A549 (cell line): ENCODE results near the gene ZDHHC22. TPM values are rescaled to one million over a fixed set of nuclear protein-coding genes. Genes with fewer than 3 reads are reported as not detected.

Experiments used
- ATAC-seq, 2 experiments: fragments of 200-7000 bp in 1 of 2; fragments of >200 bp in 1 of 2; cut with Nextera tagmentation in 1 of 2; cut with Tn5 transposase in 1 of 2; 3 replicates each; pipeline versions ENCODE4 v1.8.0 to v1.9.1; 2018 to 2020; ENCODE audit warnings: mild to moderate bottlenecking in 1 of 2, moderate library complexity in 1 of 2
- CTCF ChIA-PET: fragments of 300-600 bp; sonication (Branson Sonifier 250); formaldehyde crosslinking; extraction: SDS; loops from one replicate; lab custom pipeline; 2021; ENCODE audit warnings: antibody characterized with exemption, inconsistent platforms; lab: Yijun Ruan, JAX
- POLR2A ChIA-PET: fragments of 350-600 bp; formaldehyde crosslinking; extraction: SDS; loops from one replicate; lab custom pipeline; 2021; ENCODE audit warnings: antibody characterized with exemption, inconsistent platforms; lab: Yijun Ruan, JAX
- DNase-seq, 2 experiments: peaks; one replicate each; pipeline versions ENCODE4 v3.0.0 to v3.0.0-alpha.2; 2011 to 2016; ENCODE audit warnings: low read depth in 1 of 2, low spot score in 1 of 2
- FAIRE-seq: peaks from 2 replicates; lab custom pipeline; 2011; peaks lifted over from hg19 to GRCh38; lab: Jason Lieb, UNC
- H3K27ac ChIP-seq, 2 experiments: fragments of >200 bp; sonication (Bioruptor Twin); formaldehyde crosslinking; 3 replicates each; pipeline ENCODE4 v1.5.1; 2016 to 2017
- H3K4me1 ChIP-seq: fragments of >200 bp; sonication (Bioruptor Twin); formaldehyde crosslinking; 3 replicates; pipeline ENCODE4 v1.6.1; 2016
- H3K4me2 ChIP-seq: fragments of >200 bp; sonication (Bioruptor Twin); formaldehyde crosslinking; 3 replicates; pipeline ENCODE4 v1.6.1; 2016
- H3K4me3 ChIP-seq: fragments of >200 bp; sonication (Bioruptor Twin); formaldehyde crosslinking; 3 replicates; pipeline ENCODE4 v1.5.1; 2016
- H3K9me3 ChIP-seq: fragments of >200 bp; sonication (Bioruptor Twin); formaldehyde crosslinking; 3 replicates; pipeline ENCODE4 v1.6.1; 2016
- CBX2 ChIP-seq: fragments of 200-600 bp; sonication (generic); IDR thresholded peaks from 2 replicates; pipeline ENCODE4 v1.6.1; 2016; ENCODE audit warnings: low read depth, mild to moderate bottlenecking, borderline replicate concordance
- CHD2 ChIP-seq: fragments of 150-350 bp; IDR thresholded peaks from 2 replicates; pipeline ENCODE4 v1.6.1; 2014; ENCODE audit warnings: low read length; ENCODE audit not compliant: partially characterized antibody
- EHF ChIP-seq: fragments of 250-450 bp; sonication (Bioruptor Pico); IDR thresholded peaks from 2 replicates; pipeline ENCODE4 v1.5.0; 2020; ENCODE audit warnings: mild to moderate bottlenecking
- FOSB ChIP-seq: fragments of 250-450 bp; sonication (Bioruptor Pico); IDR thresholded peaks from 2 replicates; pipeline ENCODE4 v1.5.0; 2020; ENCODE audit warnings: mild to moderate bottlenecking, moderate library complexity
- FOSL2 ChIP-seq, 2 experiments: fragments of 450-650 bp in 1 of 2; fragments of >200 bp in 1 of 2; sonication (Bioruptor Twin) in 1 of 2; formaldehyde crosslinking; IDR thresholded peaks; 2 replicates each; pipeline versions ENCODE4 v1.5.0 to v1.6.1; 2016 to 2020; ENCODE audit warnings: mild to moderate bottlenecking in 1 of 2, moderate library complexity in 1 of 2
- GATA3 ChIP-seq: IDR thresholded peaks from 2 replicates; pipeline ENCODE4 v1.6.1; 2012; ENCODE audit warnings: borderline replicate concordance
- HOXB13 ChIP-seq: fragments of 250-450 bp; sonication (Bioruptor Pico); IDR thresholded peaks from 2 replicates; pipeline ENCODE4 v1.5.0; 2020; ENCODE audit warnings: low read depth, mild to moderate bottlenecking, moderate library complexity
- JUN ChIP-seq, 2 experiments: fragments of >200 bp; sonication (Bioruptor Twin); formaldehyde crosslinking; IDR thresholded peaks; 2 replicates in 1 of 2; 3 replicates in 1 of 2; pipeline ENCODE4 v1.6.1; 2016 to 2017
- KDM1A ChIP-seq: fragments of 200-600 bp; sonication (generic); IDR thresholded peaks from 2 replicates; pipeline ENCODE4 v1.6.1; 2016; ENCODE audit warnings: low read depth, mild to moderate bottlenecking
- MAFK ChIP-seq: fragments of 450-650 bp; IDR thresholded peaks from 2 replicates; pipeline ENCODE4 v1.6.1; 2014; ENCODE audit not compliant: partially characterized antibody
- MAX ChIP-seq: IDR thresholded peaks from 2 replicates; pipeline ENCODE4 v1.6.1; 2012
- MYC ChIP-seq: IDR thresholded peaks from 2 replicates; pipeline ENCODE4 v1.6.1; 2012; ENCODE audit warnings: mild to moderate bottlenecking, inconsistent platforms, low read length, improper control_type of control experiment, borderline replicate concordance
- NR3C1 ChIP-seq: fragments of >200 bp; sonication (Bioruptor Twin); formaldehyde crosslinking; IDR thresholded peaks from 3 replicates; pipeline ENCODE4 v1.6.1; 2017
- PBX3 ChIP-seq: IDR thresholded peaks from 2 replicates; pipeline ENCODE4 v1.6.1; 2012
- PHF8 ChIP-seq: fragments of 200-600 bp; sonication (generic); IDR thresholded peaks from 2 replicates; pipeline ENCODE4 v1.6.1; 2016; ENCODE audit warnings: low read depth, mild to moderate bottlenecking, antibody characterized with exemption, moderate library complexity, borderline replicate concordance
- POLR2AphosphoS2 ChIP-seq: conservative IDR thresholded peaks from 2 replicates; pipeline ENCODE4 v1.6.1; 2012; ENCODE audit warnings: low read length, improper control_type of control experiment, inconsistent platforms
- RAD21 ChIP-seq, 2 experiments: fragments of >200 bp in 1 of 2; sonication (Bioruptor Twin) in 1 of 2; formaldehyde crosslinking in 1 of 2; IDR thresholded peaks in 1 of 2; conservative IDR thresholded peaks in 1 of 2; 2 replicates in 1 of 2; 3 replicates in 1 of 2; pipeline ENCODE4 v1.6.1; 2012 to 2018; ENCODE audit warnings: inconsistent platforms in 1 of 2
- RFX5 ChIP-seq: fragments of 450-650 bp; IDR thresholded peaks from 2 replicates; pipeline ENCODE4 v1.7.1; 2014; ENCODE audit warnings: antibody characterized with exemption, mild to moderate bottlenecking, moderate library complexity
- RNF2 ChIP-seq: fragments of 200-600 bp; sonication (generic); IDR thresholded peaks from 2 replicates; pipeline ENCODE4 v1.6.1; 2016; ENCODE audit warnings: low read depth, mild to moderate bottlenecking, antibody characterized with exemption, moderate library complexity, borderline replicate concordance
- SREBF2 ChIP-seq: fragments of 450-650 bp; IDR thresholded peaks from 2 replicates; pipeline ENCODE4 v1.6.1; 2014; ENCODE audit warnings: mild to moderate bottlenecking, moderate library complexity
- ZFP36 ChIP-seq: fragments of 450-650 bp; IDR thresholded peaks from 2 replicates; pipeline ENCODE4 v1.6.1; 2014; ENCODE audit warnings: borderline replicate concordance; ENCODE audit not compliant: partially characterized antibody
- WGBS: methylation state at CpG from one replicate; pipeline ENCODE4 v1.1.6; 2017; ENCODE audit errors: missing lambda C conversion rate; 5-methylcytosine and 5-hydroxymethylcytosine counted together
- polyA plus RNA-seq, 4 experiments: library from polyadenylated mRNA; depleted of rRNA in 3 of 4; stranded (reverse); fragments of >200 nt; fragmentation: RNase III in 1 of 4; extraction: RNeasy Plus Mini Kit Qiagen cat#74134 plus additional on column Dnase treatment in 1 of 4; gene quantifications; 2 replicates in 3 of 4; 3 replicates in 1 of 4; pipeline ENCODE4 v1.2.3, GENCODE V29; 2011 to 2017

ZDHHC22 gene
- polyA plus RNA-seq, 2 of the 4 experiments (the other 2 are of a cell fraction) = 0.04 to 0.23 TPM

- peaks cover 21% of the 10 kb centered on the region for H3K9me3 ChIP-seq
These were observed 52.9 kb downstream of the ZDHHC22 start for GRCh38 chr14:77088645-77089044.

GRCh38 chr14:77088219-77088618, 53.4 kb downstream of the ZDHHC22 start:
- H3K4me3 ChIP-seq = no peak overlapping the region
- 79% methylated on average over 5 of the region's 5 CpGs for WGBS
- ChIA-PET CTCF (interaction anchor here (3.0 to 34.2 kb wide), 3 partner anchors 12 to 212 kb away, joined by 11 to 1600 read pairs (median 450); no protein-coding TSS in a partner anchor), POLR2A (no interaction called here)
- ATAC-seq = no peak
- TF ChIP-seq POLR2AphosphoS2 (no peak), EHF (no peak), KDM1A (no peak), FOSB (CRISPR knock-in tag) (no peak), MAX (no peak)
- H3K9me3 ChIP-seq = peaks cover 21% of the 10 kb centered on the region
- no peak overlapping the region for H3K27ac ChIP-seq
- FAIRE-seq = no peak
- H3K4me1 ChIP-seq = 0 out of 3 replicates have a peak, but pooled peaks cover 3% of the 10 kb centered on the region
- H3K4me2 ChIP-seq = no peak overlapping the region
- DNase-seq = no peak

More at GRCh38 chr14:77088645-77089044, 52.9 kb downstream of the ZDHHC22 start:
- Histone ChIP-seq H3K4me1 (0 out of 3 replicates have a peak, but pooled peaks cover 3% of the 10 kb centered on the region), H3K4me3 (no peak overlapping the region), H3K4me2 (no peak overlapping the region), H3K27ac (no peak overlapping the region)
- no peak for ATAC-seq
- WGBS = 50% methylated on average over 2 of the region's 2 CpGs
- CTCF ChIA-PET = interaction anchor here (1.1 to 34.2 kb wide), 5 partner anchors 12 to 213 kb away, joined by 3 to 1600 read pairs (median 11); no protein-coding TSS in a partner anchor
- POLR2A ChIA-PET = interaction anchor here (0.6 kb wide), 1 partner anchor 9 kb away, joined by 3 read pairs; no protein-coding TSS in a partner anchor
- TF ChIP-seq SREBF2 (no peak), FOSL2 (IDR thresholded peaks at IDR 0.05) (no peak), FOSL2 (CRISPR knock-in tag; IDR thresholded peaks at IDR 0.05) (no peak)
- no peak for DNase-seq
- FAIRE-seq = no peak

- Histone ChIP-seq H3K9me3 (peaks cover 21% of the 10 kb centered on the region), H3K4me3 (no peak overlapping the region), H3K4me2 (no peak overlapping the region), H3K27ac (no peak overlapping the region), H3K4me1 (no peaks in the 10 kb centered on the region)
- DNase-seq = no peak
- no peak for ATAC-seq
- FAIRE-seq = no peak
- ChIA-PET CTCF (interaction anchor here (3.0 to 34.2 kb wide), 4 partner anchors 11 to 212 kb away, joined by 11 to 1600 read pairs (median 236); no protein-coding TSS in a partner anchor), POLR2A (no interaction called here)
- 23% methylated on average over 3 of the region's 3 CpGs for WGBS
- TF ChIP-seq CHD2 (no peak), RAD21 (conservative IDR thresholded peaks at IDR 0.05 in 1 of 2, IDR thresholded peaks at IDR 0.05 in 1 of 2) (no peak), PHF8 (no peak), GATA3 (no peak), FOSL2 (IDR thresholded peaks at IDR 0.05) (no peak), FOSL2 (CRISPR knock-in tag; IDR thresholded peaks at IDR 0.05) (no peak)
These were observed 54.0 kb downstream of the ZDHHC22 start for GRCh38 chr14:77087631-77088030.

- no peak for TF ChIP-seq NR3C1
- no peak for TF ChIP-seq CBX2
- no peak for TF ChIP-seq HOXB13 (CRISPR knock-in tag)
- TF ChIP-seq MYC = no peak
- TF ChIP-seq ZFP36 = no peak
- no peak for TF ChIP-seq KDM1A
- TF ChIP-seq MAFK = no peak
- TF ChIP-seq RNF2 = no peak
- TF ChIP-seq RFX5 = no peak
- no peak for TF ChIP-seq PBX3
- no peak for TF ChIP-seq JUN (IDR thresholded peaks at IDR 0.05)
- no peak for TF ChIP-seq MAX
- TF ChIP-seq POLR2AphosphoS2 = no peak
- H3K4me3 ChIP-seq = no peak overlapping the region
- DNase-seq (no peak), FAIRE-seq (no peak), ATAC-seq (no peak)
- ChIA-PET CTCF (interaction anchor here (3.1 to 34.2 kb wide), 4 partner anchors 1 to 211 kb away, joined by 21 to 1600 read pairs (median 450); no protein-coding TSS in a partner anchor), POLR2A (no interaction called here)
- H3K4me1 ChIP-seq = no peaks in the 10 kb centered on the region
- no peak overlapping the region for H3K27ac ChIP-seq
- H3K4me2 ChIP-seq = no peak overlapping the region
- WGBS = 83% methylated on average over 6 of the region's 6 CpGs
- H3K9me3 ChIP-seq = peaks cover 15% of the 10 kb centered on the region
These were observed 54.6 kb downstream of the ZDHHC22 start for GRCh38 chr14:77086951-77087350.
